Measurements from ENCODE around the gene RBM48. TPM values are rescaled to one million over a fixed set of nuclear protein-coding genes. Genes with fewer than 3 reads are reported as not detected.

RBM48 gene
- total and polyA plus RNA-seq, 2 of the 8 experiments (the other 6 are each of a cell fraction or from before 2014, with no cell fraction given), result 4.3 to 8.6 TPM

- ChIA-PET CTCF (ENCODE audit: partially characterized antibody) (interaction anchor here (0.6 kb wide), 1 partner anchor 368 kb away, joined by 3 read pairs; no protein-coding TSS in a partner anchor), POLR2A (ENCODE audit: partially characterized antibody) (interaction anchor here (2.1 kb wide), 1 partner anchor 9 kb away, joined by 11 read pairs; no protein-coding TSS in a partner anchor)
- no peak overlapping the region for H3K4me2 ChIP-seq (ENCODE audit: insufficient read depth in 1 of 2, low read depth in 2 of 2, low read length in 2 of 2)
- no peak for TF ChIP-seq PHF8 (conservative IDR thresholded peaks at IDR 0.05; ENCODE audit: low read depth, low read length)
- no peak for TF ChIP-seq USF2 (IDR thresholded peaks at IDR 0.05; ENCODE audit: low read length)
- TF ChIP-seq MAFK (IDR thresholded peaks at IDR 0.05; ENCODE audit: low read depth, low read length), result no peak
- no peak for TF ChIP-seq KDM4A (IDR thresholded peaks at IDR 0.05; ENCODE audit: low read depth, low read length, severe bottlenecking)
- no peak for TF ChIP-seq SAP30 (IDR thresholded peaks at IDR 0.05; ENCODE audit: insufficient read depth, insufficient replicate concordance, low read length)
- TF ChIP-seq KDM5A (IDR thresholded peaks at IDR 0.05; ENCODE audit: low read length), result no peak
- TF ChIP-seq TAF1 (IDR thresholded peaks at IDR 0.05; ENCODE audit: low read depth, low read length), result no peak
Observed at GRCh38 chr7:92547579-92547978, 19.0 kb downstream of the RBM48 start.

More at GRCh38 chr7:92547579-92547978, 19.0 kb downstream of the RBM48 start:
- Histone ChIP-seq H3K14ac (ENCODE audit: insufficient read length) (no peak overlapping the region), H3K79me2 (ENCODE audit: control insufficient read depth in 1 of 2, insufficient read depth in 2 of 2, low read length in 2 of 2) (no peaks in the 10 kb centered on the region), H3K79me1 (ENCODE audit: low read depth, low read length) (no peaks in the 10 kb centered on the region), H3K4me3 (ENCODE audit: extremely low read depth in 1 of 4, insufficient read depth in 2 of 4, low read depth in 3 of 4, low read length in 4 of 4) (no peak overlapping the region), H2BK15ac (ENCODE audit: low read length) (no peak overlapping the region), H3K18ac (ENCODE audit: extremely low read depth, low read length) (no peak overlapping the region), H2BK12ac (ENCODE audit: low read depth, low read length) (no peak overlapping the region), H3K27me3 (replicated peaks in 1 of 4; ENCODE audit: control insufficient read depth in 3 of 4, extremely low read depth in 1 of 4, insufficient read depth in 3 of 4, low read length in 3 of 4) (no peaks in the 10 kb centered on the region), H2BK5ac (ENCODE audit: low read depth, low read length) (no peak overlapping the region), H3K23me2 (ENCODE audit: low read depth, low read length) (no peaks in the 10 kb centered on the region), H2BK20ac (ENCODE audit: low read length) (no peak overlapping the region), H4K8ac (ENCODE audit: extremely low read depth, insufficient read depth, low read length) (no peak overlapping the region), H3K36me3 (ENCODE audit: control insufficient read depth in 2 of 4, insufficient read depth in 4 of 4, low read length in 3 of 4) (no peaks in the 10 kb centered on the region), H2AK5ac (ENCODE audit: low read depth, low read length) (no peak overlapping the region), H3K4ac (replicated peaks; ENCODE audit: insufficient read length, low read depth, low read length) (no peak overlapping the region), H3K9me3 (ENCODE audit: insufficient read depth in 2 of 2, low read depth in 1 of 2, low read length in 1 of 2) (peaks cover 0 to 12% of the 10 kb centered on the region in 2 experiments; a peak in 1 of 4 replicates), H4K20me1 (replicated peaks in 1 of 2; ENCODE audit: control insufficient read depth in 1 of 2, insufficient read depth in 2 of 2, low read length in 2 of 2) (no peaks in the 10 kb centered on the region), H4K91ac (replicated peaks; ENCODE audit: insufficient read length, low read length) (no peak overlapping the region), H2BK120ac (replicated peaks; ENCODE audit: low read depth, low read length) (no peak overlapping the region), H3K23ac (ENCODE audit: insufficient read length) (no peak overlapping the region), H3K9ac (replicated peaks in 1 of 4; ENCODE audit: extremely low read depth in 1 of 4, low read depth in 3 of 4, low read length in 3 of 4) (no peak overlapping the region), H3K56ac (replicated peaks; ENCODE audit: insufficient read length, low read depth, low read length) (no peak overlapping the region), H4K5ac (ENCODE audit: insufficient read length, low read depth, low read length) (no peak overlapping the region), H3K4me1 (replicated peaks in 1 of 4; ENCODE audit: control insufficient read depth in 3 of 4, insufficient read depth in 4 of 4, low read length in 3 of 4) (no peaks in the 10 kb centered on the region), H3K27ac (ENCODE audit: low read depth, low read length) (no peak overlapping the region), H2AFZ (ENCODE audit: low read length) (no peak overlapping the region)
- DNase-seq (ENCODE audit: low read depth in 1 of 2, low spot score in 2 of 2) (no peak), FAIRE-seq (no peak)
- WGBS, 2 experiments (ENCODE audit: extremely low coverage in 1 of 2, insufficient coverage in 1 of 2, insufficient read length in 1 of 2, insufficient replicate concordance in 2 of 2, low coverage in 1 of 2, low lambda C conversion rate in 2 of 2, missing lambda C conversion rate in 1 of 2), result 86% methylated on average over 6 of the region's 6 CpGs; no CpG with 5 or more reads in 1 of the 2 experiments

Measured in H1 (cell line).